Measurements from ENCODE around the gene RALGDS.

RALGDS gene

DNA sequence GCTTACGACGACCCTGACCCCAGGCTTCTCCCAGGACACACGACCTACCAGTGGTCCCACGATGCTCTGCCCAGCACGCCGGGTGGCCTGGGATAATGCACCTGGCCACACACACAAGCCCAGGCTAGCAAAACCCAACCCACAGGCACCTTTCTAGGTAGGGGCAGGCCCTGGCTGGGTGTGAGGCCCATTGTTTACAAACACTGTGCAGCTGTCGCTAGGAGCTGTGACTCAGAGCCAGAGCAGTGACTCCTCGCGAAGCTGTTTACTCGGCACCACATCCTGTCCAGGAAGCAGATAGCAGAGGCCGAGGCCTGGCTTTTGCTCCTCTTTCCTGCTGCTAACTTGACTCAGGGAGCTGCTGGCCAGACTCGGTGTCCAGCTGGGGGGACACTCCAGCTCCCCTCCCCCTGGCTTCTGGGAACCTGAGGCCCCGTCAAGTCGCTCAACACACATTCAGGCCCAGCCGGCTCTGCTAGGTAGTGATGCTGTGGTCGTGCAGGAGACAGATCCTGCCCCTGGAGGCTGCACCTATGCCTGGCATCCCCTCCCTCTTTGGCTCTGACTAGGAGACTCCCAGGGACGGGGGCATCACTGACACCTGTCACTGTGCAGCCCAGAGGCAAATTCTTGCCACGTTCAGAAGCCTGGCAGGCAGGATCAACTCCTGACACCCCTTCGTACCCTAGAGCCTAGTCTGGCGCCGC, 12.8 kb upstream of the RALGDS start:
- peak; percentile 82 for DNase-seq

GRCh38 chr9:133132174-133132573, 11.1 kb upstream of the RALGDS start:
- no peak for DNase-seq

- DNase-seq, result no peak
Measured at GRCh38 chr9:133131506-133131905, 10.5 kb upstream of the RALGDS start.

- DNase-seq, result no peak
Measured at GRCh38 chr9:133130685-133131244, 9.7 kb upstream of the RALGDS start.

GRCh38 chr9:133129001-133129795, 8.2 kb upstream of the RALGDS start:
- peak; percentile 20 for DNase-seq

DNA sequence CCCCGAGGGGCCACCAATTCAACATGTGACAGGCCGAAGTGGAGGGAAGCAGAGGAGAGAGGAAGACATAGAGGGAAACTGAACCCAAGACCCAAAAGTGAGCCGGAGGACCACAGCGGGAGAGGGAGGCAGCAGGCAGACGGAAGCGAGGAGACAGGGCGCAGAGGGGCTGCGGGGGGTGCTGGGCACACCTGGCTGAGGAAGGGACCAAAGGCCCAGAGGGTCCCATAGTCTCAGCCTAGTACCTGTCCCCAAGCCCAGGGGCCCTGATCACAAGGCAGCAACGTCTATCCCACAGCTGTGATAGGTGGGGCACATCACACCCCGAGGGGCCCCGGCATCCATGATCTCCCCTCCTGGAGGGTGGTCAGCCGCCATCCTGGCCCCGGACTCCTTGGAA, 7.1 kb upstream of the RALGDS start:
- no peak for DNase-seq

- DNase-seq, result no peak
Measured at GRCh38 chr9:133127340-133127981, 6.4 kb upstream of the RALGDS start.

GRCh38 chr9:133126697-133127339, 5.8 kb upstream of the RALGDS start:
- DNase-seq, result no peak

GRCh38 chr9:133125941-133126696, 5.1 kb upstream of the RALGDS start:
- no peak for DNase-seq

DNA sequence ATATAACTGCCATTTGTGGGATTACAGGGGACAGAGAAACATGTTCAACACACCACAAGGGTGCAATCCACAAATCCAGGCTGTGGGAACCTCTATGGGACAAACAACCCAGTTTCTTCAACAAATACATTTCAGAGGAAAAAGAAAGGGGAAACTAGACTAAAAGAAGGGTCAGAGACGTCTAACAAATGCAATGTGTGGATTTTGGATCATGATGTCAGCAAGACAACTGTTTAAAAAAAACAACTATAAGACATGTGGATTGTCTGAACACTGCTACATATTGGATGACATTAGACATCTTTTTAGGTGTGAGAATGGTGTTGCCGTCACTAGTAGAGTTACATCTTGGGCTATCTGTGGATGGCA, 3.9 kb upstream of the RALGDS start:
- no peak for DNase-seq

DNA sequence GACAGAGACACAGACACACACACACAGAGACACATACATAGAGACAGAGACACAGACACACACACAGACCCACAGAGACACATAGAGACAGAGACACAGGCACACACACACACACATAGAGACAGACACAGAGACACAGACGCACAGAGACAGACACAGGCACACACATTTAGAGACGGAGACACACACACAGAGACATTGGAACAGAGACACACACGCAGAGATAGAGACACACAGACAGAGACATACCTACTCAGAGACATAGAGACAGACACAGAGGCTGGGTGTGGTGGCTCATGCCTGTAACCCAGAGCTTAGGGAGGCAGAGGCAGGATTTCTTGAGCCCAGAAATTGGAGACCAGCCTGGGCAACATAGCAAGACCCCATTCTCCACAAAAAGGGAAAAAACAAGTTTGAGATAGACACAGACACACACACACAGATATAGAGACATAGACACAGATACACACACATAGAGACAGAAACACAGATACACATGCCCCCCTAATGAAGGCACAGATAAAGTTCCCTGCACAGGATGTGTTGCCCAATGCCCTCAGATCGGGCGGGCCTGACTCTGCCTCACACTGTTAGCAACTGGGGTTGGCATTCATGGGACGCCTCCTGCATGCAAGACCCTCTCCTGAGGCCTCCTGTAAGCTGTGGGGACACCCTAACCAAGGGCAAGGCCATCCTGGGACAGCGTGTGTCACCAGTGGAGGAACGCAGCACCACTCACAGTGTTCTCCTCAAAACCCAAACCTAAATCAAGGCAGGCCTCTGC, 3.3 kb upstream of the RALGDS start:
- DNase-seq, result no peak

DNA sequence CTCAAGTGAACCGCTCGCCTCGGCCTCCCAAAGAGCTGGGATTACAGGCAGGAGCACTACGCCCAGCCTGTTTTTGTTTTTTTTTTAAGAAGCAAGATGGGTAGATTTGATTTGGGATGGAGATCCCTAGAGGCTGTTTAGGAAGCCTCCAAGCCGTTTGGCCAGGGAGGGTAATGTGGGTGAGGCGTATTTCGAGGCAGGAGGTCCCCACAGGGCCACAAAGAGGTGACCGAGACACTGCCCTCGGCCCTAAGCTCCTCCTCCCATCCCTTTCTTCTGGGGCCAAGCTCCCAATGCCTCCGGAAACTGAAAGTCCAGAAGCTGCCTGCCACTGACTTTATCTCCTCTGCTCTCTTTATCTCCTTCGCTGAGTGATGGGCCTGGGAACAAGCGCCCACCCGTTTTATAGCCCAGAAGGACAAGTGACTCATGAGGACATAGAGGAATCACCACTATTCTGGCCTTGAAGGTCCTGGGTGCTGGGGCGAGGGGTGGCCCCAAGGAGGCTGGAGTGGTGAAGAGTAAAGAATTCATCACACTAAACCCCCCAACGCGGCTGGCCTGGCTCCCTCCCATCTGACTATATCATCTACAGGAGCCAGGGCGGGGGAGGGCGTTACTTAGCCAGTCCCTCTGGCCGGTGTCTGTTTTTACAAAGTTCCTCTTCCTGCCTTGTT, 2.0 kb upstream of the RALGDS start:
- DNase-seq, result no peak

DNA sequence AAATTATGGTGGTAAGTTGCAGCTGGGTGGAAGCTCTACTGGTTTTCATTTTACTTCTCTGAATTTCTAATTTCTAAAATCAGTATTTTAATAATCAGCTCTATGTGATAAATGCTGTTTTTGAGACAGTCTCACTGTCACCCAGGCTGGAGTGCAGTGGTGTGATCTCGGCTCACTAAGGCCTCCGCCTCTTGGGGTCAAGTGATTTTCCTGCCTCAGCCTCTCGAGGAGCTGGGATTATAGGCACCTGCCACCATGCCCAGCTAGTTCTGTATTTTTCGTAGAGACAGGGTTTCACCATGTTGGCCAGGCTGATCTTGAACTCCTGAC, 1.5 kb upstream of the RALGDS start:
- DNase-seq, result no peak

DNA sequence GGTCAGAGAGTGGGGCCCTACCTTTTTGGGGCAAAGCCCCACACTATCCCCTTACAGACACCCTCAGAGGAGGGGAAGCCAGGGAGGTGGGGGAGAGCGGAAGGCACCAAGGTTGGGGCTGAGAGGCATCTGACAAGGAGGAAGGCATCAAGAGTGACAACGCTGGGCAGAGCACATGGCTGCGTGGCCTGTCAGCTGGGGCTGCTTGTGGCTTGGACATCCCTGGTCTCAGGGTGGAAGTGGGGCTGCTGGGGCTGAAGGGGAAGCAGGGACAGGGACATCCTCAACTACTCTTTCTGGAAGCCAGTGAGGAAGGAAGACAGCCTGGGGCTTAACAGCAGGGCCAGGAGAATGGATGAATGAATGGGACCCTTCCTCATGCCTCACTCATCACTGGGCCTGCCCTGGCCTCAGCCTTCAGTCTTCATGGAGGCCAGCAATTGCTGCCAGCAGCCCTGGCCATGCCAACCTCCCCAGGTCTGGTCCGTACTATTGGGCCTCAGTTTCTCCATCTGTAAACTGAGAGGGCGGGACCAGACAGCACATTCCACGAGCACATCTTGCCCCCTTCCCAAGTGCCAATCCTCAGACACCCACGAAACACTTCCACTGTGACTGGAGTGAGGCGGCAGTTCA, 993 bp upstream of the RALGDS start:
- DNase-seq, result no peak

- DNase-seq, result no peak
Measured at GRCh38 chr9:133120501-133121197, 391 bp downstream of the RALGDS start.

- DNase-seq, result no peak
Measured at GRCh38 chr9:133119846-133120500, 1.1 kb downstream of the RALGDS start.

DNA sequence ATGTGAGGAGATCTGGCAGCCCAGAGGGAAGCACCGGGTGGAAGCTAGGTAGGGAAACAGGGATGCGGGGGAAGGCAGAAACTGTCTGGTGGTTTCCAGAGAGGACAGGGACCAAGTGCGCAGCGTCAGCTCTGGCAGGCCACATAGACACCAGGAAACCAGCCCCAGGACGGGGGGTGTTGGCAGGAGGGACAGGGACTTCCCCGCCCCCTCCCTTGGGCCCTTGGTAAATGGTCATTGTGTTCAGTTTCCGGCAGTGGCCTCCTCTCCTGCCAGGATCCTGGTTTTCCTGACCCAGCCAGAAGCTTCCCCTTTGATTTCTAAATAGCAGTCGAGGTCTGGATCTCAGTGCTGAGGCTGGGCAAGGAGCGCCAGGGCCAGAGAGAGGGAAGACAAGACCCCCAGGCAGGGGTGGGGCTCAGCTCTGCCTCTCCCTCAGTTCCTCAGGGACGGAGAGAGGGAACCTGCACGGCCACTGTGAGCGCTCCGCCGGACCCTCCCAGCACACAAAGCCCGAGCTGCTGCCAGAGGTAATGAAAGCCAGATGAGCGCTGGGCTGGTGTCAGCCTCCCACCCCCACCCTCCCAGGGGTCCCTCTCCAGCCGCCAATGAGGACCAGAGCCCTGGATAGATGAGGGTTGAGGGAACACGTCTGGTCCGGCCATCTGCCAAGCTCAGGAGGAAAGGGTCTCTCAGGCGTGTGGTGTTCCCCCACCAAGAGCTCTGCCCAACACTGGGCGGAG, 1.8 kb downstream of the RALGDS start:
- peak; percentile 48 for DNase-seq

GRCh38 chr9:133118568-133118967, 2.5 kb downstream of the RALGDS start:
- no peak for DNase-seq

GRCh38 chr9:133118179-133118520, 2.9 kb downstream of the RALGDS start:
- no peak for DNase-seq

Data from NCI-H1092 (cell line).